GM12878 (cell line): ENCODE results near the gene MALT1. TPM values are rescaled to one million over a fixed set of nuclear protein-coding genes. Genes with fewer than 3 reads are reported as not detected.

ENCODE experiments used
- ATAC-seq: fragments of 200-7000 bp; cut with Tn5 transposase; 3 replicates; pipeline ENCODE4 v1.9.1; 2020; ENCODE audit warnings: mild to moderate bottlenecking, moderate library complexity
- BruUV-seq: library from RNA; stranded (reverse); fragments of 400-500 nt; replicated peaks from 2 replicates; lab custom pipeline; 2021; lab: Mats Ljungman, UMichigan
- CTCF ChIA-PET: fragments of 300-600 bp; sonication (Branson Sonifier 250); formaldehyde crosslinking; extraction: SDS; loops from one replicate; lab custom pipeline; 2021; ENCODE audit warnings: inconsistent platforms; lab: Yijun Ruan, JAX
- POLR2A ChIA-PET: fragments of 350-600 bp; formaldehyde crosslinking; extraction: SDS; loops from one replicate; lab custom pipeline; 2021; ENCODE audit warnings: inconsistent platforms; lab: Charles Lee
- RAD21 ChIA-PET: fragments of 300-600 bp; sonication (Branson Sonifier 250); formaldehyde crosslinking; loops from one replicate; lab custom pipeline; 2023; ENCODE audit warnings: antibody characterized with exemption; ENCODE audit not compliant: unreplicated experiment; lab: Charles Lee
- SMC1A ChIA-PET: fragments of 300-600 bp; sonication (Branson Sonifier 250); formaldehyde crosslinking; loops from one replicate; lab custom pipeline; 2023; ENCODE audit not compliant: unreplicated experiment, uncharacterized antibody; lab: Charles Lee
- DNase-seq: peaks from one replicate; pipeline ENCODE4 v3.0.0-alpha.2; 2011; ENCODE audit warnings: low read depth, low spot score
- FAIRE-seq: peaks from 3 replicates; lab custom pipeline; 2011; peaks lifted over from hg19 to GRCh38; lab: Jason Lieb, UNC
- H2AFZ ChIP-seq: 2 replicates; pipeline ENCODE4 v1.6.0; 2011; ENCODE audit warnings: low read depth, low read length, control low read depth; ENCODE audit not compliant: control insufficient read depth
- H3K27ac ChIP-seq: 2 replicates; pipeline ENCODE4 v1.5.1; 2011; ENCODE audit warnings: control low read depth; ENCODE audit not compliant: control insufficient read depth, insufficient read depth
- H3K27me3 ChIP-seq, 2 experiments: replicated peaks in 1 of 2; 2 replicates each; pipeline versions ENCODE4 v1.6.0 to v1.6.1; 2011; ENCODE audit warnings: low read length in 1 of 2; ENCODE audit not compliant: control insufficient read depth in 2 of 2, insufficient read depth in 2 of 2
- H3K36me3 ChIP-seq, 2 experiments: 2 replicates each; pipeline ENCODE4 v1.5.1; 2011; ENCODE audit warnings: low read length in 1 of 2; ENCODE audit not compliant: control insufficient read depth in 2 of 2, insufficient read depth in 2 of 2
- H3K4me1 ChIP-seq: 2 replicates; pipeline ENCODE4 v1.6.1; 2011; ENCODE audit warnings: mild to moderate bottlenecking, low read length, moderate library complexity, mixed read lengths; ENCODE audit not compliant: control insufficient read depth, insufficient read depth
- H3K4me2 ChIP-seq: 2 replicates; pipeline ENCODE4 v1.6.0; 2011; ENCODE audit warnings: control low read depth; ENCODE audit not compliant: control insufficient read depth, insufficient read depth
- H3K4me3 ChIP-seq: fragments of 200-600 bp; sonication (generic); 2 replicates; pipeline ENCODE4 v1.5.1; 2016
- H3K79me2 ChIP-seq: 2 replicates; pipeline ENCODE4 v1.6.0; 2011; ENCODE audit warnings: low read length; ENCODE audit not compliant: control insufficient read depth, insufficient read depth
- H3K9ac ChIP-seq: 2 replicates; pipeline ENCODE4 v1.8.0; 2011; ENCODE audit warnings: low read length, control low read depth, mixed read lengths; ENCODE audit not compliant: control insufficient read depth, insufficient read depth
- H3K9me3 ChIP-seq: replicated peaks from 3 replicates; pipeline ENCODE4 v1.5.1; 2011; ENCODE audit warnings: mild to moderate bottlenecking, low read length; ENCODE audit not compliant: control insufficient read depth, insufficient read depth
- H4K20me1 ChIP-seq: 2 replicates; pipeline ENCODE4 v1.6.0; 2011; ENCODE audit not compliant: control insufficient read depth, insufficient read depth
- CBX5 ChIP-seq: sonication (generic); IDR thresholded peaks from 2 replicates; pipeline ENCODE4 v1.6.1; 2016; ENCODE audit warnings: low read depth, moderate library complexity, mild to moderate bottlenecking, inconsistent platforms
- GABPA ChIP-seq: IDR thresholded peaks from 2 replicates; pipeline ENCODE4 v1.6.1; 2014; ENCODE audit warnings: antibody characterized with exemption, low read depth, mild to moderate bottlenecking, inconsistent platforms
- MEF2A ChIP-seq: IDR thresholded peaks from 2 replicates; pipeline ENCODE4 v1.6.1; 2011; ENCODE audit warnings: low read depth, mild to moderate bottlenecking, low read length, moderate library complexity; ENCODE audit not compliant: insufficient read depth
- NR2F1 ChIP-seq: fragments of 450-650 bp; conservative IDR thresholded peaks from 2 replicates; pipeline ENCODE4 v1.6.1; 2017; ENCODE audit warnings: mild to moderate bottlenecking
- PAX5 ChIP-seq: IDR thresholded peaks from 2 replicates; pipeline ENCODE4 v1.6.1; 2011; ENCODE audit warnings: low read depth, low read length, borderline replicate concordance
- RUNX3 ChIP-seq: IDR thresholded peaks from 2 replicates; pipeline ENCODE4 v1.6.1; 2012; ENCODE audit warnings: low read length, inconsistent platforms
- SMARCA5 ChIP-seq: fragments of 450-650 bp; IDR thresholded peaks from 2 replicates; pipeline ENCODE4 v1.6.1; 2017; ENCODE audit warnings: mild to moderate bottlenecking
- TARDBP ChIP-seq: IDR thresholded peaks from 2 replicates; pipeline ENCODE4 v1.6.1; 2016; ENCODE audit warnings: borderline replicate concordance
- WGBS: methylation state at CpG from one replicate; pipeline ENCODE4 v1.1.6; 2016; ENCODE audit warnings: low lambda C conversion rate; ENCODE audit not compliant: insufficient replicate concordance, insufficient coverage; ENCODE audit errors: missing lambda C conversion rate; 5-methylcytosine and 5-hydroxymethylcytosine counted together
- in situ Hi-C: fragments of 300-500 bp; cut with MboI; formaldehyde crosslinking; loops from 9 replicates; pipeline ENCODE4 v1.14.3; 2018; ENCODE audit warnings: mixed read lengths
- intact Hi-C: fragments of 100-400 bp; cut with micrococcal nuclease; formaldehyde crosslinking; loops from one replicate; pipeline ENCODE4 v1.14.2; 2022; ENCODE audit not compliant: unreplicated experiment
- polyA plus RNA-seq, 11 experiments: library from polyadenylated mRNA; depleted of rRNA in 4 of 11; unstranded in 6 of 11; stranded (reverse) in 5 of 11; fragments of >200 nt; fragmentation: Nextera tagmentation in 4 of 11; fragmentation: Illumina TruSeq in 1 of 11; extraction: Ambion mirVana in 4 of 11; extraction: Trizol in 1 of 11; gene quantifications; 1 replicate in 1 of 11; 2 replicates in 10 of 11; pipeline versions ENCODE4 v1.2.1 to v1.2.3, GENCODE V29; 2011 to 2016; ENCODE audit warnings: inconsistent platforms in 2 of 11, missing spikeins in 2 of 11, low read depth in 1 of 11
- total RNA-seq, 4 experiments: library from RNA; depleted of rRNA in 3 of 4; stranded (reverse); fragments of >200 nt in 3 of 4; fragmentation: Illumina TruSeq in 1 of 4; extraction: Trizol in 1 of 4; gene quantifications; 2 replicates each; pipeline versions ENCODE4 v1.2.1 to v1.2.3, GENCODE V29; 2013 to 2021
- TF ChIP-seq, protein P1 (sequence below): IDR thresholded peaks from 2 replicates; pipeline ENCODE4 v1.6.1; 2011; ENCODE audit warnings: borderline replicate concordance, low read depth, mild to moderate bottlenecking, moderate library complexity, mixed read lengths, low read length; ENCODE audit not compliant: insufficient read depth; ENCODE audit errors: extremely low read length

Gene MALT1
- total and polyA plus RNA-seq, 10 of the 15 experiments (the other 5 are each of a cell fraction or from before 2014, with no cell fraction given): 17.6 to 126 (median 45.4) TPM

DNA sequence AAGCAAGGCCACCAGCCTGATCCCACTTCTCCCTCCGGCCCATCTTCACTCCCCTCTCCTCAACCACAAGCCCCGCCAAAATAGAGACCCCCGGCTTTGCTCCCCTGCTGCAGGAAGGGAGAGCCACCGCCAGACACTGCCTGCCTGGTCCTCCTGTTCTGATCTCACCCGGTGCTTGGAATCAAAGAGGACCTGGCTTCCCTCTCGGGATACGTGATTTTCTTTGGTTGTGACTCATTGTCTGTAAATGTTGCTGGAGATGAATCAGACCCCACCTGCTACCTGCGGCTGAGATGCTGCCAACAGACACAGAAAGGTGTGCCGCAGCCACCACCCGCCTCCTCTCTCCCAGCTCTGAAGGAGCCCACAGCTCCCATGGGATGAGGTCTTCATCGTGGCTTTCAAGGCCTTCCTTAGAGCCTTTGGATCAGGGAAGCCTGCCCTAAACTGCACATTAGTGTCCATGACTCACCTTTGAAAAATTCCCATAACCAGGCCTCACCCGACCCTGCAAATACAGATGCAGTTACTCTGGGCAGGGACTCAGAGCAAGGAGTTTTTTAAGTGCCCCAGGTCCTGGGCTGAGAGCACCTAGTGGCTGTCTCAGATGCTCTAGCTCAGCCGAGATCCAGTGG, 114.0 kb downstream of the MALT1 start:
- intact Hi-C loops (loop anchor here (10.0 kb wide), 1 partner anchor 100 kb away; no protein-coding TSS in a partner anchor), in situ Hi-C loops (no loop called here)
- RAD21 ChIA-PET: no interaction called here
- no peaks in the 10 kb centered on the region for H3K79me2 ChIP-seq
- FAIRE-seq (no peak), ATAC-seq (no peak)
- no peaks in the 10 kb centered on the region for H4K20me1 ChIP-seq
- no peak overlapping the region for H3K4me3 ChIP-seq
- no peak overlapping the region for H2AFZ ChIP-seq
- SMC1A ChIA-PET: interaction anchor here (1.2 to 1.3 kb wide), 3 partner anchors 254 to 284 kb away, joined by 3 read pairs; no protein-coding TSS in a partner anchor
- WGBS: 26% methylated on average over 13 of the region's 13 CpGs
- H3K27ac ChIP-seq: no peak overlapping the region
- CTCF ChIA-PET: interaction anchor here (0.6 to 8.8 kb wide), 4 partner anchors 11 to 285 kb away, joined by 3 to 89 read pairs (median 4); no protein-coding TSS in a partner anchor
- no peak overlapping the region for H3K4me2 ChIP-seq
- no peaks in the 10 kb centered on the region for H3K9me3 ChIP-seq
- TF ChIP-seq CBX5 (no peak), NR2F1 (no peak), TARDBP (no peak), RUNX3 (no peak), SMARCA5 (no peak), MEF2A (no peak), PAX5 (no peak), GABPA (no peak)
- TF ChIP-seq, protein P1, sequence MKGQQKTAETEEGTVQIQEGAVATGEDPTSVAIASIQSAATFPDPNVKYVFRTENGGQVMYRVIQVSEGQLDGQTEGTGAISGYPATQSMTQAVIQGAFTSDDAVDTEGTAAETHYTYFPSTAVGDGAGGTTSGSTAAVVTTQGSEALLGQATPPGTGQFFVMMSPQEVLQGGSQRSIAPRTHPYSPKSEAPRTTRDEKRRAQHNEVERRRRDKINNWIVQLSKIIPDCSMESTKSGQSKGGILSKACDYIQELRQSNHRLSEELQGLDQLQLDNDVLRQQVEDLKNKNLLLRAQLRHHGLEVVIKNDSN: no peak
- TF ChIP-seq, all 136 proteins: peak for 0
- POLR2A ChIA-PET: no interaction called here
- BruUV-seq: no TSS peak
- Histone ChIP-seq H3K9ac (no peak overlapping the region), H3K27me3 (no peaks in the 10 kb centered on the region), H3K4me1 (no peaks in the 10 kb centered on the region), H3K36me3 (no peaks in the 10 kb centered on the region)
- DNase-seq: no peak
